K562 (cell line): ENCODE measurements around the gene ZEB2. TPM values are rescaled to one million over a fixed set of nuclear protein-coding genes. Genes with fewer than 3 reads are reported as not detected.

ENCODE experiments used
- CTBP1 ChIP-seq: fragments of 450-650 bp; IDR thresholded peaks from 2 replicates; pipeline ENCODE4 v1.6.1; 2016; ENCODE audit warnings: borderline replicate concordance
- ETV6 ChIP-seq, 3 experiments: fragments of 150-350 bp in 1 of 3; sonication (generic) in 1 of 3; formaldehyde crosslinking in 1 of 3; IDR thresholded peaks; 2 replicates each; pipeline versions ENCODE4 v1.6.1 to v1.8.0; 2014 to 2022; ENCODE audit warnings: borderline replicate concordance in 2 of 3, low read depth in 2 of 3, antibody characterized with exemption in 1 of 3, low read length in 1 of 3, mild to moderate bottlenecking in 1 of 3, missing genetic modification reagents in 1 of 3
- GABPA ChIP-seq: fragments of 200-800 bp; sonication (Bioruptor generic); conservative IDR thresholded peaks from 2 replicates; pipeline ENCODE4 v1.6.1; 2016; ENCODE audit warnings: low read depth, missing genetic modification characterization, missing compliant biosample characterization
- HNRNPLL ChIP-seq: fragments of 200-400 bp; formaldehyde crosslinking; IDR thresholded peaks from 2 replicates; pipeline ENCODE4 v1.6.1; 2017; ENCODE audit warnings: low read length, low read depth, mild to moderate bottlenecking; ENCODE audit not compliant: poor library complexity, severe bottlenecking
- HOXB6 ChIP-seq: fragments of 250-450 bp; sonication (Bioruptor Pico); IDR thresholded peaks from 2 replicates; pipeline ENCODE4 v1.5.1; 2022; ENCODE audit warnings: mild to moderate bottlenecking, borderline replicate concordance
- NFIX ChIP-seq: fragments of 250-450 bp; sonication (Bioruptor Pico); IDR thresholded peaks from 2 replicates; pipeline ENCODE4 v1.4.0; 2020; ENCODE audit warnings: low read depth, mild to moderate bottlenecking, moderate library complexity
- PCBP1 ChIP-seq: fragments of 200-400 bp; formaldehyde crosslinking; IDR thresholded peaks from 2 replicates; pipeline ENCODE4 v1.6.1; 2018; ENCODE audit warnings: mild to moderate bottlenecking, low read depth, low read length; ENCODE audit not compliant: poor library complexity, severe bottlenecking
- TCF7 ChIP-seq: sonication (generic); IDR thresholded peaks from 2 replicates; pipeline ENCODE4 v1.6.1; 2016; ENCODE audit warnings: antibody characterized with exemption, borderline replicate concordance
- ZC3H8 ChIP-seq: fragments of 450-650 bp; IDR thresholded peaks from 2 replicates; pipeline ENCODE4 v1.6.1; 2017
- ZHX1 ChIP-seq: fragments of 150-350 bp; conservative IDR thresholded peaks from 2 replicates; pipeline ENCODE4 v1.6.1; 2014; ENCODE audit warnings: low read length
- ZNF217 ChIP-seq: sonication (generic); formaldehyde crosslinking; IDR thresholded peaks from 2 replicates; pipeline ENCODE4 v1.8.0; 2022; ENCODE audit warnings: mild to moderate bottlenecking, missing genetic modification reagents
- ZNF589 ChIP-seq: fragments of 200-800 bp; sonication (Bioruptor generic); IDR thresholded peaks from 2 replicates; pipeline ENCODE4 v1.6.1; 2016; ENCODE audit warnings: low read depth, missing genetic modification characterization, missing compliant biosample characterization
- polyA plus RNA-seq, 8 experiments: library from polyadenylated mRNA; depleted of rRNA in 4 of 8; stranded (reverse) in 5 of 8; unstranded in 3 of 8; fragments of >200 nt; fragmentation: Nextera tagmentation in 2 of 8; fragmentation: Illumina TruSeq in 1 of 8; extraction: Ambion mirVana in 2 of 8; extraction: Trizol in 1 of 8; gene quantifications; 2 replicates each; pipeline versions ENCODE4 v1.2.1 to v1.2.3, GENCODE V29; 2011 to 2014; ENCODE audit warnings: inconsistent platforms in 1 of 8, missing spikeins in 1 of 8
- total RNA-seq, 7 experiments: library from RNA; depleted of rRNA in 6 of 7; stranded (reverse); fragments of >200 nt in 6 of 7; fragmentation: Illumina TruSeq in 2 of 7; extraction: Trizol in 2 of 7; gene quantifications; 2 replicates each; pipeline versions ENCODE4 v1.2.1 to v1.2.3, GENCODE V29; 2011 to 2021; ENCODE audit warnings: low replicate concordance in 1 of 7
- TF ChIP-seq, protein P1 (sequence below): fragments of 150-350 bp; IDR thresholded peaks from 2 replicates; pipeline ENCODE4 v1.6.1; 2014; ENCODE audit warnings: low read depth, mild to moderate bottlenecking, low read length, borderline replicate concordance

The ZEB2 gene
- total and polyA plus RNA-seq, 9 of the 15 experiments (the other 6 are each of a cell fraction or from before 2014, with no cell fraction given), result 15.1 to 113 (median 72.3) TPM

- TF ChIP-seq, protein P1, sequence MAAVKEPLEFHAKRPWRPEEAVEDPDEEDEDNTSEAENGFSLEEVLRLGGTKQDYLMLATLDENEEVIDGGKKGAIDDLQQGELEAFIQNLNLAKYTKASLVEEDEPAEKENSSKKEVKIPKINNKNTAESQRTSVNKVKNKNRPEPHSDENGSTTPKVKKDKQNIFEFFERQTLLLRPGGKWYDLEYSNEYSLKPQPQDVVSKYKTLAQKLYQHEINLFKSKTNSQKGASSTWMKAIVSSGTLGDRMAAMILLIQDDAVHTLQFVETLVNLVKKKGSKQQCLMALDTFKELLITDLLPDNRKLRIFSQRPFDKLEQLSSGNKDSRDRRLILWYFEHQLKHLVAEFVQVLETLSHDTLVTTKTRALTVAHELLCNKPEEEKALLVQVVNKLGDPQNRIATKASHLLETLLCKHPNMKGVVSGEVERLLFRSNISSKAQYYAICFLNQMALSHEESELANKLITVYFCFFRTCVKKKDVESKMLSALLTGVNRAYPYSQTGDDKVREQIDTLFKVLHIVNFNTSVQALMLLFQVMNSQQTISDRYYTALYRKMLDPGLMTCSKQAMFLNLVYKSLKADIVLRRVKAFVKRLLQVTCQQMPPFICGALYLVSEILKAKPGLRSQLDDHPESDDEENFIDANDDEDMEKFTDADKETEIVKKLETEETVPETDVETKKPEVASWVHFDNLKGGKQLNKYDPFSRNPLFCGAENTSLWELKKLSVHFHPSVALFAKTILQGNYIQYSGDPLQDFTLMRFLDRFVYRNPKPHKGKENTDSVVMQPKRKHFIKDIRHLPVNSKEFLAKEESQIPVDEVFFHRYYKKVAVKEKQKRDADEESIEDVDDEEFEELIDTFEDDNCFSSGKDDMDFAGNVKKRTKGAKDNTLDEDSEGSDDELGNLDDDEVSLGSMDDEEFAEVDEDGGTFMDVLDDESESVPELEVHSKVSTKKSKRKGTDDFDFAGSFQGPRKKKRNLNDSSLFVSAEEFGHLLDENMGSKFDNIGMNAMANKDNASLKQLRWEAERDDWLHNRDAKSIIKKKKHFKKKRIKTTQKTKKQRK, result no peak
- TF ChIP-seq HOXB6 (no peak), ZHX1 (no peak), TCF7 (peak; percentile 15; the same call in 1 of the 2 replicates), ZC3H8 (peak; percentile 95), HNRNPLL (no peak), ZNF217 (CRISPR knock-in tag) (no peak), GABPA (tag) (no peak), ZNF589 (CRISPR knock-in tag) (no peak), ETV6 (IDR thresholded peaks at IDR 0.05; ENCODE audit: borderline replicate concordance in 1 of 2, low read depth in 2 of 2, low read length in 1 of 2) (no peak), ETV6 (CRISPR knock-in tag; IDR thresholded peaks at IDR 0.05; ENCODE audit: borderline replicate concordance) (no peak), PCBP1 (no peak), CTBP1 (0 out of 2 replicates have a peak, but pooled peaks have one; percentile 55), NFIX (no peak)
Measured at GRCh38 chr2:144358979-144359541, 160.9 kb downstream of the ZEB2 start (continued).
